ENCODE data around the gene GRIA4.
A peak's percentile ranks its signal among the peaks of the same experiment; 100 is the strongest.

GRIA4 gene

GRCh38 chr11:105802390-105802789 is 192.5 kb downstream of the GRIA4 start:
- no peak for TF ChIP-seq CTCF (IDR thresholded peaks at IDR 0.05; ENCODE audit: low read depth, low read length)
- no peak overlapping the region for H3K4me3 ChIP-seq (ENCODE audit: low read depth, low read length)

GRCh38 chr11:105811242-105811641 is 201.4 kb downstream of the GRIA4 start:
- H3K4me1 ChIP-seq = no peaks in the 10 kb centered on the region
- no peak for TF ChIP-seq CTCF (IDR thresholded peaks at IDR 0.05; ENCODE audit: low read depth, low read length)
- H3K9me3 ChIP-seq = no peaks in the 10 kb centered on the region
- no peak overlapping the region for H3K4me3 ChIP-seq (ENCODE audit: low read depth, low read length)
- no peak for DNase-seq
- no peaks in the 10 kb centered on the region for H3K36me3 ChIP-seq
- no peaks in the 10 kb centered on the region for H3K27me3 ChIP-seq

More at GRCh38 chr11:105802390-105802789, 192.5 kb downstream of the GRIA4 start:
- no peak for DNase-seq
- H3K36me3 ChIP-seq = no peaks in the 10 kb centered on the region
- no peaks in the 10 kb centered on the region for H3K9me3 ChIP-seq
- no peaks in the 10 kb centered on the region for H3K27me3 ChIP-seq
- H3K4me1 ChIP-seq = no peaks in the 10 kb centered on the region

GRCh38 chr11:105821372-105821771 is 211.5 kb downstream of the GRIA4 start:
- Histone ChIP-seq H3K27me3 (no peaks in the 10 kb centered on the region), H3K9me3 (no peaks in the 10 kb centered on the region), H3K4me3 (ENCODE audit: low read depth, low read length) (no peak overlapping the region), H3K4me1 (peaks cover 34% of the 10 kb centered on the region), H3K36me3 (no peaks in the 10 kb centered on the region)
- TF ChIP-seq CTCF (IDR thresholded peaks at IDR 0.05; ENCODE audit: low read depth, low read length) = no peak
- no peak for DNase-seq

- H3K4me3 ChIP-seq (ENCODE audit: low read depth, low read length) = no peak overlapping the region
- no peaks in the 10 kb centered on the region for H3K9me3 ChIP-seq
- H3K4me1 ChIP-seq = peaks cover 34% of the 10 kb centered on the region
- no peak for TF ChIP-seq CTCF (IDR thresholded peaks at IDR 0.05; ENCODE audit: low read depth, low read length)
- DNase-seq = no peak
- no peaks in the 10 kb centered on the region for H3K36me3 ChIP-seq
- no peaks in the 10 kb centered on the region for H3K27me3 ChIP-seq
Measured at GRCh38 chr11:105821781-105822180, 211.9 kb downstream of the GRIA4 start.

- TF ChIP-seq CTCF (IDR thresholded peaks at IDR 0.05; ENCODE audit: low read depth, low read length) = no peak
- H3K36me3 ChIP-seq = no peaks in the 10 kb centered on the region
- no peaks in the 10 kb centered on the region for H3K9me3 ChIP-seq
- peak; percentile 42 for DNase-seq
- H3K4me1 ChIP-seq = peaks cover 38% of the 10 kb centered on the region
- H3K4me3 ChIP-seq (ENCODE audit: low read depth, low read length) = no peak overlapping the region
- no peaks in the 10 kb centered on the region for H3K27me3 ChIP-seq
Measured at GRCh38 chr11:105823495-105824033, 213.7 kb downstream of the GRIA4 start.

GRCh38 chr11:105824457-105825013 is 214.7 kb downstream of the GRIA4 start:
- H3K4me1 ChIP-seq = peaks cover 38% of the 10 kb centered on the region
- H3K36me3 ChIP-seq = no peaks in the 10 kb centered on the region
- no peak overlapping the region for H3K4me3 ChIP-seq (ENCODE audit: low read depth, low read length)
- TF ChIP-seq CTCF (IDR thresholded peaks at IDR 0.05; ENCODE audit: low read depth, low read length) = no peak
- H3K27me3 ChIP-seq = no peaks in the 10 kb centered on the region
- peak; percentile 30 for DNase-seq
- no peaks in the 10 kb centered on the region for H3K9me3 ChIP-seq

Data from BE2C (cell line).